HG03175 (cell line): ENCODE measurements around the gene MS4A8.
A peak's percentile ranks its signal among the peaks of the same experiment; 100 is the strongest.
"Not testable (repeated sequence)": the region's sequence is repeated elsewhere in the genome, so short reads cannot be mapped to it uniquely, and the experiment has no call there.

Experiments
- ATAC-seq: cut with Tn5 transposase; IDR thresholded peaks from one replicate; pipeline ENCODE4 v1.9.1; 2021; ENCODE audit warnings: mild to moderate bottlenecking, moderate library complexity; ENCODE audit not compliant: unreplicated experiment

The MS4A8 gene

GRCh38 chr11:60699284-60699691, at the start of gene MS4A8:
Gene MS4A8 (plus strand): TSS chr11:60699612. CDS start chr11:60700861, 1,249 bp downstream.
- no peak for ATAC-seq

- ATAC-seq: no peak
Measured at GRCh38 chr11:60657888-60658287, 41.5 kb upstream of the MS4A8 start.

GRCh38 chr11:60658409-60658808, 41.0 kb upstream of the MS4A8 start:
- no peak for ATAC-seq

- ATAC-seq: no peak
Measured at GRCh38 chr11:60672255-60672654, 27.2 kb upstream of the MS4A8 start.

- not testable (repeated sequence) for ATAC-seq
Measured at GRCh38 chr11:60678231-60678630, 21.2 kb upstream of the MS4A8 start.

GRCh38 chr11:60679879-60680278, 19.5 kb upstream of the MS4A8 start:
- no peak for ATAC-seq

- no peak for ATAC-seq
Measured at GRCh38 chr11:60680455-60681119, 18.8 kb upstream of the MS4A8 start.

GRCh38 chr11:60684541-60684848, 14.9 kb upstream of the MS4A8 start:
- ATAC-seq: peak; percentile 42

GRCh38 chr11:60691661-60692060, 7.8 kb upstream of the MS4A8 start:
- ATAC-seq: no peak

- ATAC-seq: no peak
Measured at GRCh38 chr11:60699936-60700335, 524 bp downstream of the MS4A8 start.

- ATAC-seq: no peak
Measured at GRCh38 chr11:60700689-60701468, 1.5 kb downstream of the MS4A8 start.

- no peak for ATAC-seq
Measured at GRCh38 chr11:60701469-60701818, 2.0 kb downstream of the MS4A8 start.

GRCh38 chr11:60703374-60703773, 4.0 kb downstream of the MS4A8 start:
- ATAC-seq: no peak

GRCh38 chr11:60705895-60706294, 6.5 kb downstream of the MS4A8 start:
- no peak for ATAC-seq

- no peak for ATAC-seq
Measured at GRCh38 chr11:60706931-60707330, 7.5 kb downstream of the MS4A8 start.

GRCh38 chr11:60710482-60710881, 11.1 kb downstream of the MS4A8 start:
- no peak for ATAC-seq

- no peak for ATAC-seq
Measured at GRCh38 chr11:60711276-60711675, 11.9 kb downstream of the MS4A8 start.

GRCh38 chr11:60713423-60713822, 14.0 kb downstream of the MS4A8 start:
- ATAC-seq: not testable (repeated sequence)

- peak; percentile 49 for ATAC-seq
Measured at GRCh38 chr11:60717956-60718355, 18.5 kb downstream of the MS4A8 start.

GRCh38 chr11:60718524-60719316, 19.3 kb downstream of the MS4A8 start:
- ATAC-seq: no peak

GRCh38 chr11:60719391-60719790, 20.0 kb downstream of the MS4A8 start:
- no peak for ATAC-seq

- ATAC-seq: no peak
Measured at GRCh38 chr11:60720460-60720859, 21.0 kb downstream of the MS4A8 start.
